Measurements from ENCODE around the gene IGSF3. TPM values are rescaled to one million over a fixed set of nuclear protein-coding genes. Genes with fewer than 3 reads are reported as not detected.
A peak's percentile ranks its signal among the peaks of the same experiment; 100 is the strongest.
"Not testable (repeated sequence)": the region's sequence is repeated elsewhere in the genome, so short reads cannot be mapped to it uniquely, and the experiment has no call there.

IGSF3 gene
- total RNA-seq, 1 donor from 2014 or later = 28.7 TPM

GRCh38 chr1:116666187-116667077 is 1.1 kb downstream of the IGSF3 start:
- H3K4me1 ChIP-seq (ENCODE audit: control insufficient read depth in 3 of 3, insufficient read depth in 3 of 3, low read length in 3 of 3) = peaks cover 7 to 18% (median 14%) of the 10 kb centered on the region in 3 donors
- no peaks in the 10 kb centered on the region for H3K9me3 ChIP-seq (ENCODE audit: control insufficient read depth in 3 of 3, low read length in 3 of 3)
- no peak overlapping the region for H3K27ac ChIP-seq (ENCODE audit: low read depth, low read length)
- peak overlapping the region; percentile 32 to 64 (median 62) for H3K9ac ChIP-seq (ENCODE audit: low read depth in 1 of 3, low read length in 3 of 3)
- H3K27me3 ChIP-seq (ENCODE audit: control insufficient read depth in 3 of 3, insufficient read depth in 3 of 3, low read length in 3 of 3) = peaks cover 13 to 46% (median 38%) of the 10 kb centered on the region in 3 donors
- H3K36me3 ChIP-seq (ENCODE audit: control insufficient read depth in 3 of 3, insufficient read depth in 3 of 3, low read length in 3 of 3) = no peaks in the 10 kb centered on the region
- peak overlapping the region; percentile 64 to 78 (median 72) for H3K4me3 ChIP-seq (ENCODE audit: low read length in 3 of 3)

- Histone ChIP-seq H3K9me3 (ENCODE audit: control insufficient read depth in 3 of 3, low read length in 3 of 3) (no peaks in the 10 kb centered on the region), H3K36me3 (ENCODE audit: control insufficient read depth in 3 of 3, insufficient read depth in 3 of 3, low read length in 3 of 3) (no peaks in the 10 kb centered on the region), H3K9ac (ENCODE audit: low read depth in 1 of 3, low read length in 3 of 3) (no peak overlapping the region), H3K27me3 (ENCODE audit: control insufficient read depth in 3 of 3, insufficient read depth in 3 of 3, low read length in 3 of 3) (peaks cover 13 to 46% (median 38%) of the 10 kb centered on the region in 3 donors), H3K4me1 (ENCODE audit: control insufficient read depth in 3 of 3, insufficient read depth in 3 of 3, low read length in 3 of 3) (peaks cover 7 to 14% (median 13%) of the 10 kb centered on the region in 3 donors), H3K4me3 (ENCODE audit: low read length in 3 of 3) (no peak overlapping the region), H3K27ac (ENCODE audit: low read depth, low read length) (no peak overlapping the region)
Measured at GRCh38 chr1:116664978-116665371, 2.6 kb downstream of the IGSF3 start.

- Histone ChIP-seq H3K27me3 (ENCODE audit: control insufficient read depth in 3 of 3, insufficient read depth in 3 of 3, low read length in 3 of 3) (peaks cover 13 to 46% (median 38%) of the 10 kb centered on the region in 3 donors), H3K4me1 (ENCODE audit: control insufficient read depth in 3 of 3, insufficient read depth in 3 of 3, low read length in 3 of 3) (peaks cover 7 to 14% (median 13%) of the 10 kb centered on the region in 3 donors)
Measured at GRCh38 chr1:116664366-116664977, 3.1 kb downstream of the IGSF3 start.

GRCh38 chr1:116663821-116664220 is 3.7 kb downstream of the IGSF3 start:
- H3K4me3 ChIP-seq (ENCODE audit: low read length in 3 of 3) = no peak overlapping the region
- no peak overlapping the region for H3K27ac ChIP-seq (ENCODE audit: low read depth, low read length)
- H3K9ac ChIP-seq (ENCODE audit: low read depth in 1 of 3, low read length in 3 of 3) = no peak overlapping the region
- peaks cover 7 to 14% (median 13%) of the 10 kb centered on the region in 3 donors for H3K4me1 ChIP-seq (ENCODE audit: control insufficient read depth in 3 of 3, insufficient read depth in 3 of 3, low read length in 3 of 3)
- peaks cover 13 to 42% (median 34%) of the 10 kb centered on the region in 3 donors for H3K27me3 ChIP-seq (ENCODE audit: control insufficient read depth in 3 of 3, insufficient read depth in 3 of 3, low read length in 3 of 3)
- H3K36me3 ChIP-seq (ENCODE audit: control insufficient read depth in 3 of 3, insufficient read depth in 3 of 3, low read length in 3 of 3) = no peaks in the 10 kb centered on the region
- H3K9me3 ChIP-seq (ENCODE audit: control insufficient read depth in 3 of 3, low read length in 3 of 3) = no peaks in the 10 kb centered on the region

More at GRCh38 chr1:116664366-116664977, 3.1 kb downstream of the IGSF3 start:
- Histone ChIP-seq H3K27ac (ENCODE audit: low read depth, low read length) (no peak overlapping the region), H3K36me3 (ENCODE audit: control insufficient read depth in 3 of 3, insufficient read depth in 3 of 3, low read length in 3 of 3) (no peaks in the 10 kb centered on the region), H3K9me3 (ENCODE audit: control insufficient read depth in 3 of 3, low read length in 3 of 3) (no peaks in the 10 kb centered on the region), H3K9ac (ENCODE audit: low read depth in 1 of 3, low read length in 3 of 3) (no peak overlapping the region), H3K4me3 (ENCODE audit: low read length in 3 of 3) (no peak overlapping the region)

- Histone ChIP-seq H3K4me3 (ENCODE audit: low read length in 3 of 3) (no peak overlapping the region), H3K36me3 (ENCODE audit: control insufficient read depth in 3 of 3, insufficient read depth in 3 of 3, low read length in 3 of 3) (no peaks in the 10 kb centered on the region), H3K9ac (ENCODE audit: low read depth in 1 of 3, low read length in 3 of 3) (no peak overlapping the region), H3K4me1 (ENCODE audit: control insufficient read depth in 3 of 3, insufficient read depth in 3 of 3, low read length in 3 of 3) (peaks cover 3 to 9% (median 7%) of the 10 kb centered on the region in 3 donors), H3K27ac (ENCODE audit: low read depth, low read length) (no peak overlapping the region), H3K9me3 (ENCODE audit: control insufficient read depth in 3 of 3, low read length in 3 of 3) (no peaks in the 10 kb centered on the region), H3K27me3 (ENCODE audit: control insufficient read depth in 3 of 3, insufficient read depth in 3 of 3, low read length in 3 of 3) (peaks cover 9 to 30% (median 25%) of the 10 kb centered on the region in 3 donors)
Measured at GRCh38 chr1:116661633-116662032, 5.9 kb downstream of the IGSF3 start.

- H3K27ac ChIP-seq (ENCODE audit: low read depth, low read length); H3K4me1 ChIP-seq (ENCODE audit: control insufficient read depth in 3 of 3, insufficient read depth in 3 of 3, low read length in 3 of 3); H3K9me3 ChIP-seq (ENCODE audit: control insufficient read depth in 3 of 3, low read length in 3 of 3); H3K27me3 ChIP-seq (ENCODE audit: control insufficient read depth in 3 of 3, insufficient read depth in 3 of 3, low read length in 3 of 3); H3K36me3 ChIP-seq (ENCODE audit: control insufficient read depth in 3 of 3, insufficient read depth in 3 of 3, low read length in 3 of 3); H3K9ac ChIP-seq (ENCODE audit: low read depth in 1 of 3, low read length in 3 of 3); H3K4me3 ChIP-seq (ENCODE audit: low read length in 3 of 3): not testable (repeated sequence)
Measured at GRCh38 chr1:116658645-116659044, 8.9 kb downstream of the IGSF3 start.

GRCh38 chr1:116657836-116658235 is 9.7 kb downstream of the IGSF3 start:
- not testable (repeated sequence) for H3K27ac ChIP-seq (ENCODE audit: low read depth, low read length)

GRCh38 chr1:116654351-116654750 is 13.2 kb downstream of the IGSF3 start:
- H3K27me3 ChIP-seq (ENCODE audit: control insufficient read depth in 3 of 3, insufficient read depth in 3 of 3, low read length in 3 of 3) = peaks cover 0 to 3% (median 0%) of the 10 kb centered on the region in 3 donors
- no peaks in the 10 kb centered on the region for H3K9me3 ChIP-seq (ENCODE audit: control insufficient read depth in 3 of 3, low read length in 3 of 3)
- H3K36me3 ChIP-seq (ENCODE audit: control insufficient read depth in 3 of 3, insufficient read depth in 3 of 3, low read length in 3 of 3) = no peaks in the 10 kb centered on the region
- H3K4me3 ChIP-seq (ENCODE audit: low read length in 3 of 3) = no peak overlapping the region
- H3K4me1 ChIP-seq (ENCODE audit: control insufficient read depth in 3 of 3, insufficient read depth in 3 of 3, low read length in 3 of 3) = no peaks in the 10 kb centered on the region
- no peak overlapping the region for H3K9ac ChIP-seq (ENCODE audit: low read depth in 1 of 3, low read length in 3 of 3)
- no peak overlapping the region for H3K27ac ChIP-seq (ENCODE audit: low read depth, low read length)

More at GRCh38 chr1:116657836-116658235, 9.7 kb downstream of the IGSF3 start:
- not testable (repeated sequence) for H3K4me1 ChIP-seq (ENCODE audit: control insufficient read depth in 3 of 3, insufficient read depth in 3 of 3, low read length in 3 of 3); H3K4me3 ChIP-seq (ENCODE audit: low read length in 3 of 3); H3K9me3 ChIP-seq (ENCODE audit: control insufficient read depth in 3 of 3, low read length in 3 of 3); H3K9ac ChIP-seq (ENCODE audit: low read depth in 1 of 3, low read length in 3 of 3); H3K27me3 ChIP-seq (ENCODE audit: control insufficient read depth in 3 of 3, insufficient read depth in 3 of 3, low read length in 3 of 3); H3K36me3 ChIP-seq (ENCODE audit: control insufficient read depth in 3 of 3, insufficient read depth in 3 of 3, low read length in 3 of 3)

GRCh38 chr1:116652598-116652997 is 14.9 kb downstream of the IGSF3 start:
- H3K36me3 ChIP-seq (ENCODE audit: control insufficient read depth in 3 of 3, insufficient read depth in 3 of 3, low read length in 3 of 3); H3K4me3 ChIP-seq (ENCODE audit: low read length in 3 of 3); H3K9me3 ChIP-seq (ENCODE audit: control insufficient read depth in 3 of 3, low read length in 3 of 3); H3K27ac ChIP-seq (ENCODE audit: low read depth, low read length); H3K27me3 ChIP-seq (ENCODE audit: control insufficient read depth in 3 of 3, insufficient read depth in 3 of 3, low read length in 3 of 3); H3K9ac ChIP-seq (ENCODE audit: low read depth in 1 of 3, low read length in 3 of 3); H3K4me1 ChIP-seq (ENCODE audit: control insufficient read depth in 3 of 3, insufficient read depth in 3 of 3, low read length in 3 of 3): not testable (repeated sequence)

GRCh38 chr1:116650781-116651180 is 16.8 kb downstream of the IGSF3 start:
- not testable (repeated sequence) for H3K27me3 ChIP-seq (ENCODE audit: control insufficient read depth in 3 of 3, insufficient read depth in 3 of 3, low read length in 3 of 3); H3K4me1 ChIP-seq (ENCODE audit: control insufficient read depth in 3 of 3, insufficient read depth in 3 of 3, low read length in 3 of 3); H3K27ac ChIP-seq (ENCODE audit: low read depth, low read length); H3K36me3 ChIP-seq (ENCODE audit: control insufficient read depth in 3 of 3, insufficient read depth in 3 of 3, low read length in 3 of 3); H3K9me3 ChIP-seq (ENCODE audit: control insufficient read depth in 3 of 3, low read length in 3 of 3); H3K9ac ChIP-seq (ENCODE audit: low read depth in 1 of 3, low read length in 3 of 3); H3K4me3 ChIP-seq (ENCODE audit: low read length in 3 of 3)
